Inflammatory macrophage treated with lipopolysaccharide for 1 hour (primary cell): ENCODE data around the gene COP1.

Experiments used
- DNase-seq, 2 donors: peaks; one replicate each; pipeline ENCODE4 v3.0.0-alpha.2; 2020 to 2022

Gene COP1

GRCh38 chr1:175944591-175944990 lies 262.5 kb downstream of the COP1 start:
- DNase-seq: no peak

DNA sequence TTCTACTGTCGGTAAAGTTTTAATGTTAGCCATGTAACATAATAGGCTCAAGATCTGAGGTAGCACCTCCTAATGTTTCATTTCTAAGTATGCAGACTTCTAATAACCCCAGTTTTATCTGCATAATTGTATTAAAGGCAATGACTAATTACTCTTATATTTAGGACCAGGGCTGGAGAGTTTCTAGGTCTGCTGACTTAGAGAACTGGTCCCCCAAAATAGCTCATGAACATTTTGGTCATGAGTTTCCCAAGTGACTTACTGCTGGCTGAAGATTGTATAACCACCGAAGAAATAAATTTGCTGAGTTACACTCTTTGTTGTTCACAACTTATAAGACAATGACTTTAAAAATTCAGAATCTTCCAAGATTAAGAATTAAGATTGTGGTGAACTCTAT lies 265.9 kb downstream of the COP1 start:
- no peak for DNase-seq

DNA sequence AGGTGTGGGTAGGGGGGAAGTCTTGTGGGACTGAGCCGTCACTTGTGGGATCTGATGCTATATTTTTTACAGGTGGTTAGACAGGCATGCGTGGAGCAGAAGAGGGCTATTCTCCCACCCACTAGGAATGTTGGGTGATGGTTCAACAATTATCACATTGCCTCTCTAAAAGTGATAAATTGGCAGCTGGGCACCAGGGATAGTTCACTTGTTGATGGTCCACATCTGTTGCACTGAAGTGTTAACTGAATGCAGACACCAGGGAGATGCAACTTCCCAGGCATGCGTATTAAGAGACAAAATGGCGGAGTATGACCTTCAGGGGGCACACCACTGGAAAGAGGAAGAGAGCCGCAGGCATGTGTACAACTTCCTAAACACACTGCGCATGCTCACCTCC lies 270.4 kb downstream of the COP1 start:
- DNase-seq: no peak

- no peak for DNase-seq
These were observed 271.4 kb downstream of the COP1 start for GRCh38 chr1:175935566-175936115.

DNA sequence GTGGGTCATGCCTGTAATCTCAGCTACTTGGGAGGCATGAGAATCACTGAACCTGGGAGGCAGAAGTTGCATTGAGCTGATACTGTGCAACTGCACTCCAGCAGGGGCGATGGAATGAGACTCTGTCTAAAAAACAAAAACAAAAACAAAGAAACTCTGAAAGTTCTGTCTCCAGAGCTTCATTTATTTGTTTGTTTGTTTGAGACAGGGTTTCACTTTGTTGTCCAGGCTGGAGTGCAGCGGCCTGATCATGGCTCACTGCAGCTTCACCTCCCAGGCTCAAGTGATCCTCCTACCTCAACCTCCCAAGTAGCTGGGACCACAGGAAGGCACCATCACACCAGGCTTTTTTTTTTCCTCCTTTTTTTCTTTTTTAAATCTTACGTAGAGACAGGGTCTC lies 271.9 kb downstream of the COP1 start:
- no peak for DNase-seq

GRCh38 chr1:175933801-175934200 lies 273.3 kb downstream of the COP1 start:
- no peak for DNase-seq

DNA sequence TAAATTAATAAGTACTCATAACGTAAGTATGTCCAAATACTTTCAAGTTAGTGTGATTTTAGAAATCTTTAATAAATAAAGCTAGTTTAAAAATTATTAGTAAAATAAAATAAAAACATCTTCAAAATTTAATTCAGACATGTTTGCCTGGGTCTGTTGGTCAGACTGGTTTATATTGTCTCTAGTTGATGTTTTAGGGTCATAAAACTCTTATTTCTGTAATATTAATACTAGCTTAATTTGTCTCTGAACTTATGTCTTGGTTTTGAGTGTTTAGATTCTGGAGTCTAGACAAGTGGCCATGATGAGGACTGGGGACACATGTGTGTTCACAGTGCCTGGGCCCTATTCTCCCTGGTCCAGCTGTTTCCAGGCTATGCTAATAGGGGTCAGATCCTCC lies 279.1 kb downstream of the COP1 start:
- no peak for DNase-seq

DNA sequence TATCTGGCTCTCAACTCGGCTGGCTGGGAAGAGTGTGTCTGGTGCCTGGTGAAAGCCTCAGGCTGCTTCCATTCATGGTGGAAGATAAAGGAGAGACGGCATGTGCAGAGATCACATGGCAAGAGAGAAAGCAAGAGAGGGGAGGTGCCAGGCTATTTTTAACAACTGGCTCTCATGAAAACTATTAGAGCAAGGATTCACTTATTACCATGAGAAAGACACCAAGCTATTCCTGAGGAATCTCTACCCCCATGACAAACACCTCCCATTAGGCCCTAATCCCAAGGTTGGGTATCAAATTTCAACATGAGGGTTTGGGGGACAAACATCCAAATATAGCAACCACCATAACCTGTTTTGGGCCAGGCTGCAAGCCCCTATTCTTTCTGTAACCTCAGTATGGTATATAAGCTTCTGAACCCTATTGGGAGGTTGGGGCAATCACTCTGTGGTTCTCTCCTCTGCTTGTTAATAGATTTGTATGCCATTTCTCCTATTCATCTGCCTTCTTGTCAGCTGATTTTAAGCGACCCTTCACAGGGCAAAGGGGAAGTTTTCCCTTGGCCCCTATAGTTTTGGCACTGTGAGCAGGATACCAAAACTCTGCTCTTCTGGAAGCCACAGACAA lies 284.7 kb downstream of the COP1 start:
- no peak for DNase-seq

DNA sequence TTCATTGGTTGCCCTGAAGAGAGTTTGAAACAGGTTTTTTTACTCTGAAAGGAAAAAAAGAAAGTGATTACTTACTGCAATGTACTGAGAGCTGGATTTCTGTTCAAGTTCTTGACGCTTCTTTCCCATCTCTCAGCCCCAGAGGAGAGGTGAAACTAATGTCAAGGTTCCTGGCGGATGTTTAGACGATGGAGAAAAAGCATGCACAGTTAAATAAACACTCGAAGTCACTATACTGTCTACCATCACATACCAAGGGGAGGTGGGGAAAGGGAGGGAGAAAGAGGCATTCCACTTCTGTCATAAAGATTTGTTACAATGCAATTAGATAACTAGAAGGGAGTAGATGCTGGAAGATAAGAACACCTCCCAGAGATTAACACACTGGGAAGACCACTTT lies 286.7 kb downstream of the COP1 start:
- no peak for DNase-seq

GRCh38 chr1:175919001-175919400 lies 288.1 kb downstream of the COP1 start:
- no peak for DNase-seq

- no peak for DNase-seq
These were observed 288.7 kb downstream of the COP1 start for GRCh38 chr1:175918364-175918801.

GRCh38 chr1:175914115-175914514 lies 293.0 kb downstream of the COP1 start:
- DNase-seq: no peak

DNA sequence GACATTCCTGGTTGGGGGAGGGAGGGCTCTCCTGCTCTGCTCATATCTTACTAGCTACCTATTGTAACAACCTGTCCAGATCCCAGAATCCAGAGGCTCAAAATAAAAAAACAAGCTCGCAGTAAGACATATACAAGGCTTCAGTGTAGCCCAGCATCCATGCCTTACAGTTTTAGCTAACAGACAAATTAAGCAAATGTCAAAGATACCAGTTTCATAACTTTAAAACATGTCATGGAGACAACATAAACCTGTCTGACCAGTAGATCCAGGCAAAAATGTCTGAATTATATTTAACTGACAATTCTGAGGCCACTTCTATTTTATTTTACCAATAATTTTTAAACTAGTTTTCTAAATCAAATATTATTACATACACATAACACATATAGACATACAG lies 295.9 kb downstream of the COP1 start:
- DNase-seq: no peak

DNA sequence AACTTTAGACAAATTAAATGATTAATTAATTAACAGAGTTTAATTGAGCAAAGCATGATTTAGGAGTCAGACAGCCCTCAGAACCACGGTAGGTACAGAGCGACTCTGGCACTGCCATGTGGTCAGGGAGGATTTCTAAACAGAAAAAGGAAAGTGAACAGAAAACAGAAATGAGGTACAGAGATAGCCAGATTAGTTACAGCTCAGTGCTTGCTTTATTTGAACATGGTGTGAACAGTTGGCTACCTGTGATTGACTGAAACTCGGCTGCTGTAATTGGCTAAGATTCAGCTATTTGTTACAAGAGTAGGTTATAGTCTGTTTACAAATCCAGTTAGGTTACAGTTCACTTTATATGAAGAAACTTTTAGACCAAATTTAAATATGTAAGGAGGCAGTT lies 300.7 kb downstream of the COP1 start:
- no peak for DNase-seq

DNA sequence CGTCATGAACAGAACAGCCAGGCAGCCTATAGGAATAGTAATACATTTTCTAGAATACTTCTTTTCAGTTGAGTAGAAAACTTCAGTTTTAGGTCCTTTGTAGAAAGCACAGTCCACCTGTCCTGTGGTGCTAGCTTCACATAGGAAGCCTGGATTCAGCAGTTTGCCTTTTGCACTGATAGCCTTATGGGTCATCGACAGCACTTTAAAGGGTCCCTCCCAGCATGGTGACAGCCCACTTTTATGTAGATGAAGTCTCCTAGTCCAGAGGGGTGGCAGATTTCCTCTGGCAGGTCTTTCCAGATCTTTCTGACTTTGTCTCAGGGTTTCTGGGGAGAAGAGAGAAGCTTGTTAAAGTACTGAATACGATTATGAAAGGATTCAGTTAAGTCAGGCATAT lies 302.3 kb downstream of the COP1 start:
- DNase-seq: no peak

GRCh38 chr1:175902281-175902680 lies 304.8 kb downstream of the COP1 start:
- no peak for DNase-seq

DNA sequence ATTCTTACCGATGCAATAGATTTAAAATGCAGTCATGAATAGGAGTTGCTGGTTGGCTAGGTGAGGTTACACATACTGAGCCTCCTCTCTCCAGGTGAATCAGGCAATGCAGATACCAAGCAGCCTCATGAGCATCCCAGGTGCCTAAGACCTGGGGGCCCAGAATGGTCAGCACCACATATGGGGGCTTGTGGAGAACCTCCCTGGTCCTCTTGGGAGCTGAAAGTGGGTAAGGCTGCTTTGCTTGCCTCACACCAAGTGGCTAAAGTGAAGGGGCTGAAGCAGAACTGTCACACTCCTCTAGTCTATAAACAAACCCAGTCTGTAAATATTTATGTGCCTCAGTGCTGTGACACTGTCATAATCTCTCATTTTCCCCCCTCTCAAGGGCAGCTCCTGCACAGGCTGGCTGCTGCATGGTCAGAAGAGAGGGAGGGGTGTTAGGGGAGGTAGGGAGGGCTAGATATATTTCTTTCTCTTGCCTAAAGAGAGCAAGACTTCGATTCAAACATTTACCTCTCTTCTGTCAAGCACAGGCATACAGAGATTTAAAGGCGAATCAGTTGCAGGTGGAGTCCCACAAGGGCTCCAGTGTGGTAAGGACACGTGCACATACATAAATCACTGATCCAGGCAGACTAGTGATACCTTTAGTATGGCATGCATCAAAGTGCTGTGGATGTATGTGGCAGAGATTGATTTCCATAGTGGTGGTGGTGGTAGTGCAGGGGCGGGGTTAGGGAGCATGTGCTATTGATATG lies 305.8 kb downstream of the COP1 start:
- DNase-seq: no peak

DNA sequence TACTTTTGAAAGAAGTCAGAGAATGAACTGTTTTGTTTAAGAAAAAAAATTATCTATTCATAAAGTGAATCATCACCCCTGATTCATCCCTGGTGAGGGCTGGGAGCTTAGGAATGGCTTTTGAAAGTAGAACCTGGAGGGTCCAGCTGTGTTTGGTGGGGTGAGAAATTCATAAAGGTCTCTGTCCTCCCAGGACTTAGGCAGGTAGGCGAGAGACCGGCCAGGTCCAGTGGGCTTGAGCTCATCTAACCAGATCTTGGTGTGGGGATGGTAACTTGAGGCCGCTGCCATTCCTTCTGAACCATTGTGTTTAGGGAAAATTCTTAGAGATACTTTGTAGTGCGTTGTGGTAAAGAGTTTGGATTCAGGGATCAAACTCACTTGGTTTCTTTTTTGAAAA lies 306.9 kb downstream of the COP1 start:
- no peak for DNase-seq

DNA sequence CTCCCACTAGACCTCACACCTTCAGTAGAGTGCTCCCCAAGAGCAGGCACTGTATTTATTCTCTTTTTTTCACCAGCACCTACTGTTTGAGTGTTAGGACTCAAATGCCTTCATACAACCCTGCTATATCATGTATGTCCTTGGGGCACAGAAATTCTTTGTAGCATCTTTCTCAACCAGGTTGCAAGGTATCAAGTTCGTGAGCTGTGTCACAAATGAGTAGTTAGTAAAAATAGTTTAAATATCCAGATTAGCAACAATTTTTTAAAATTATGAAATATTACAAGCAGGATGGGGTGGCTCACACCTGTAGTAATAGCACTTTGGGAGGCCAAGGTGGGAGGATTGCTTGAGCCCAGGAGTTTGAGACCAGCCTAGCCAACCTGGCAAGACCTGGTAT lies 311.1 kb downstream of the COP1 start:
- no peak for DNase-seq
